Transverse colon (tissue), 4 donors: Measurements from ENCODE around the gene SHF. TPM values are rescaled to one million over a fixed set of nuclear protein-coding genes. Genes with fewer than 3 reads are reported as not detected.
"Not testable (repeated sequence)": the region's sequence is repeated elsewhere in the genome, so short reads cannot be mapped to it uniquely, and the experiment has no call there.

ENCODE experiments used
- DNase-seq: peaks from one replicate; pipeline ENCODE4 v3.0.0-alpha.2; 2019
- H3K27ac ChIP-seq, 4 donors: fragments of 200-600 bp; sonication (generic); 2 replicates each; pipeline ENCODE4 v1.5.1; 2016 to 2018; ENCODE audit warnings: inconsistent platforms in 4 of 4
- H3K27me3 ChIP-seq: fragments of 200-600 bp; sonication (generic); 2 replicates; pipeline ENCODE4 v1.5.1; 2017; ENCODE audit warnings: inconsistent platforms
- H3K36me3 ChIP-seq, 4 donors: fragments of 200-600 bp; sonication (generic); 2 replicates each; pipeline ENCODE4 v1.5.1; 2017 to 2019; ENCODE audit warnings: inconsistent platforms in 4 of 4
- H3K4me1 ChIP-seq, 4 donors: fragments of 200-600 bp; sonication (generic); 2 replicates each; pipeline ENCODE4 v1.5.1; 2017 to 2020; ENCODE audit warnings: inconsistent platforms in 4 of 4
- H3K4me3 ChIP-seq, 4 donors: fragments of 200-600 bp; sonication (generic); 1 replicate in 1 of 4; 2 replicates in 3 of 4; pipeline versions ENCODE4 v1.5.1 to v1.6.1; 2017 to 2019; ENCODE audit warnings: inconsistent platforms in 4 of 4
- H3K9me3 ChIP-seq, 2 donors: fragments of 200-600 bp; sonication (generic); 2 replicates each; pipeline ENCODE4 v1.5.1; 2017 to 2019; ENCODE audit warnings: inconsistent platforms in 2 of 2
- EP300 ChIP-seq: sonication (generic); formaldehyde crosslinking; IDR thresholded peaks from one replicate; pipeline ENCODE4 v1.6.1; 2017; ENCODE audit warnings: antibody characterized with exemption, low read depth
- POLR2A ChIP-seq: fragments of 450-650 bp; IDR thresholded peaks from one replicate; pipeline ENCODE4 v1.6.1; 2016; ENCODE audit warnings: antibody characterized with exemption, mild to moderate bottlenecking, moderate library complexity
- POLR2AphosphoS5 ChIP-seq, 3 donors: sonication (generic); formaldehyde crosslinking; IDR thresholded peaks; one replicate each; pipeline ENCODE4 v1.6.1; 2016; ENCODE audit warnings: antibody characterized with exemption in 3 of 3
- WGBS, 2 donors: methylation state at CpG; one replicate each; pipeline ENCODE4 v1.1.5; 2018; ENCODE audit warnings: low coverage in 1 of 2; 5-methylcytosine and 5-hydroxymethylcytosine counted together
- in situ Hi-C, 4 donors: fragments of 200-750 bp; cut with MboI; loops; one replicate each; pipeline versions ENCODE4 v1.15.0 to v1.15.1; 2017; ENCODE audit warnings: low sequenced_read_pairs in 3 of 4, low pct_ligation_motif_present in 1 of 4, low pct_unique_long_range_greater_than_20kb in 1 of 4
- intact Hi-C: fragments of 100-400 bp; cut with DNase I; formaldehyde crosslinking; loops from one replicate; pipeline ENCODE4 v1.15.1; 2023; ENCODE audit warnings: low total_unique reads
- total RNA-seq, 4 donors: library from RNA; depleted of rRNA; stranded (reverse); fragments of >200 nt; gene quantifications; one replicate each; pipeline ENCODE4 v1.1.0, GENCODE V29; 2016
- TF ChIP-seq, protein P1 (sequence below), 5 experiments: fragments of 200-600 bp in 3 of 5; fragments of 450-650 bp in 2 of 5; sonication (generic) in 3 of 5; IDR thresholded peaks; 1 replicate in 2 of 5; 2 replicates in 3 of 5; pipeline ENCODE4 v1.5.1; 2016 to 2017; ENCODE audit warnings: antibody characterized with exemption in 5 of 5, inconsistent platforms in 3 of 5, mild to moderate bottlenecking in 2 of 5, moderate library complexity in 1 of 5

Gene SHF, protein sequence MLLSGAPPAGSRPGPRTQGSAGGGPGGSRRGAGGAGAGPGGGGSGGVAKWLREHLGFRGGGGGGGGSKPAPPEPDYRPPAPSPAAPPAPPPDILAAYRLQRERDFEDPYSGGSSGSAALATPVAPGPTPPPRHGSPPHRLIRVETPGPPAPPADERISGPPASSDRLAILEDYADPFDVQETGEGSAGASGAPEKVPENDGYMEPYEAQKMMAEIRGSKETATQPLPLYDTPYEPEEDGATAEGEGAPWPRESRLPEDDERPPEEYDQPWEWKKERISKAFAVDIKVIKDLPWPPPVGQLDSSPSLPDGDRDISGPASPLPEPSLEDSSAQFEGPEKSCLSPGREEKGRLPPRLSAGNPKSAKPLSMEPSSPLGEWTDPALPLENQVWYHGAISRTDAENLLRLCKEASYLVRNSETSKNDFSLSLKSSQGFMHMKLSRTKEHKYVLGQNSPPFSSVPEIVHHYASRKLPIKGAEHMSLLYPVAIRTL
- 1 to 10 TPM in 3 of 4 donors, not detected in 1; 3.7 to 9.8 (median 7.4) TPM for total RNA-seq

DNA sequence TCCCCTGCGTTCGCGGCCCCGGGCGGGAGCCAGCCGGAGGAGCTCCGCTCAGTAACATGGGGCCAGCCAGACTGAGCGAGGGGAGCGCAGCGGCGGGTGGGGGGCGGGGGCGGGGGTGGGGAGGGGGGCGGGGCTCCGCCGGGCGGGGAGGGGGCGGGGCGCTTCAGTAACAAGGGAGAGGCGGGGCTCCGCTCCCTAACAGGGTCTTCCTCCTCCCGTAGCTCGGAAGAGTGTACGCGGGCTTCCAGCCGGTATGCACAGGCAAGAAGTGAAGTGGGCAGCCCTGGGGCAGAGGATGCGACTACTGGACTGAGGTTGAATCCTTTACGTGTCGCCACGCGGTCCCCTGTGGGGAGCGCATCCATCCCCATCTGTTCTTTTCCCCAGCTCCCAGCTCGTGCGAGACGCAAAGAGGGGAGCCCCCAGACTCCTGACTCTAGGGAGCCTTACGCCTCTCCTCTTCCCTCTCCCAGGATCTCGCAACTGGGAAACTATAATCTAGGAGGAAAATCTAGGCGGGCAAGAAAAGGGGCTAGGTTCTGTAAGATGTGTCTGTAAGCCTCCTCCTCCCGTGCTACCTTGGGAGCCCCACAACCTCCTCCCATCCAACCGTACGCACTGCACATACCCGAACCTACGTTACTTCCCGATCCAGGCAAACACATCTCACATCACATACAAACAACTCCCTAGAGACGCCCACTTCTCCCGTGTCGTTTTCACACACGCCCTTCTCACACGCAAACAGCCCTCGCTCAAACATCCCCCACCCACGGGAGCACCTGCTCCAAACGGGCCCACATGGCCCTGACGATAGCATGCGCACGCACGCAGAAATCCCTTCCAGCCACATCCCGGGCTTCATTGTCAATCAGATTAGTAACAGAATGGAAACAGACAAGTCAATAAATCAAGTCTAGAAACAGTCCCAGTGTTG lies at the start of gene SHF:
Gene SHF, minus strand, starts transcription at position 73 of the 937 bp plus-strand sequence. Its CDS starts 15 bp downstream, at position 58.
- peak; percentile 71 for DNase-seq
- WGBS, 2 donors: 1% methylated on average over 43 of the region's 57 CpGs; no CpG with 5 or more reads in 1 of the 2 donors
- TF ChIP-seq POLR2A: peak; percentile 33
- TF ChIP-seq, protein P1, sequence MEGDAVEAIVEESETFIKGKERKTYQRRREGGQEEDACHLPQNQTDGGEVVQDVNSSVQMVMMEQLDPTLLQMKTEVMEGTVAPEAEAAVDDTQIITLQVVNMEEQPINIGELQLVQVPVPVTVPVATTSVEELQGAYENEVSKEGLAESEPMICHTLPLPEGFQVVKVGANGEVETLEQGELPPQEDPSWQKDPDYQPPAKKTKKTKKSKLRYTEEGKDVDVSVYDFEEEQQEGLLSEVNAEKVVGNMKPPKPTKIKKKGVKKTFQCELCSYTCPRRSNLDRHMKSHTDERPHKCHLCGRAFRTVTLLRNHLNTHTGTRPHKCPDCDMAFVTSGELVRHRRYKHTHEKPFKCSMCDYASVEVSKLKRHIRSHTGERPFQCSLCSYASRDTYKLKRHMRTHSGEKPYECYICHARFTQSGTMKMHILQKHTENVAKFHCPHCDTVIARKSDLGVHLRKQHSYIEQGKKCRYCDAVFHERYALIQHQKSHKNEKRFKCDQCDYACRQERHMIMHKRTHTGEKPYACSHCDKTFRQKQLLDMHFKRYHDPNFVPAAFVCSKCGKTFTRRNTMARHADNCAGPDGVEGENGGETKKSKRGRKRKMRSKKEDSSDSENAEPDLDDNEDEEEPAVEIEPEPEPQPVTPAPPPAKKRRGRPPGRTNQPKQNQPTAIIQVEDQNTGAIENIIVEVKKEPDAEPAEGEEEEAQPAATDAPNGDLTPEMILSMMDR (IDR thresholded peaks at IDR 0.05): no peak
- TF ChIP-seq POLR2AphosphoS5 (IDR thresholded peaks at IDR 0.05): peak in 2 of 3 donors; percentile 57 to 63
- in situ Hi-C loops (loop anchor here in 2 of 4 donors (25.0 kb wide), 2 partner anchors 199 to 424 kb away; partner anchors contain the start of gene GATM (in 2 of the 2)), intact Hi-C loops (no loop called here)
- no peaks in the 10 kb centered on the region for H3K27me3 ChIP-seq
- peak within 1 kb of the TSS; percentile 63 to 92 (median 82) for H3K27ac ChIP-seq
- peaks cover 3 to 34% (median 20%) of the 10 kb centered on the region in 4 donors for H3K4me1 ChIP-seq
- peak within 1 kb of the TSS; percentile 66 to 80 (median 71) for H3K4me3 ChIP-seq
- no peaks in the 10 kb centered on the region for H3K9me3 ChIP-seq
- H3K36me3 ChIP-seq: no peaks in the 10 kb centered on the region

DNA sequence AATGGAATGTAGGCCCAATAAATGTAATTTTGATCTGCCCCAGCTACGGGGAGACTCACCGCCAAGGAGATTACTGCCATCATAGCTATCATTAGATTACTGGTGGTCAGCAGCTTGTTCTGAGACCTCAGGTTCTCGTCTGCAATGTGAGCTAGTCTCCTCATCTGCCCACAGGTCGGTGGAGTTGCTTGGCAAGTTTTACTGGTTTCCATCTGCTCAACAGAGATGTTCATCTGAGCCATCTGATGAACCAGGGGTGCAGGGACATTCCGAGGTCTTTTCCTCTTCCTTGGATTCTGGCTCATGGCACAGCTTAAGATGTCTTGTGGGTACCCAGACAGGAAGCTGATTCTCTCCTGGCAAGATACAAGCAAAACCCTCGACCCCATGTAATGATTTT lies 49.0 kb upstream of the SHF start:
- H3K9me3 ChIP-seq: peaks cover 14 to 29% of the 10 kb centered on the region in 2 donors
- H3K27me3 ChIP-seq, H3K36me3 ChIP-seq, DNase-seq, H3K4me3 ChIP-seq, H3K4me1 ChIP-seq, H3K27ac ChIP-seq, intact Hi-C loops, in situ Hi-C loops: not testable (repeated sequence)
- 49 to 82% methylated on average over 2 to 6 of the region's 6 CpGs for WGBS, 2 donors

DNA sequence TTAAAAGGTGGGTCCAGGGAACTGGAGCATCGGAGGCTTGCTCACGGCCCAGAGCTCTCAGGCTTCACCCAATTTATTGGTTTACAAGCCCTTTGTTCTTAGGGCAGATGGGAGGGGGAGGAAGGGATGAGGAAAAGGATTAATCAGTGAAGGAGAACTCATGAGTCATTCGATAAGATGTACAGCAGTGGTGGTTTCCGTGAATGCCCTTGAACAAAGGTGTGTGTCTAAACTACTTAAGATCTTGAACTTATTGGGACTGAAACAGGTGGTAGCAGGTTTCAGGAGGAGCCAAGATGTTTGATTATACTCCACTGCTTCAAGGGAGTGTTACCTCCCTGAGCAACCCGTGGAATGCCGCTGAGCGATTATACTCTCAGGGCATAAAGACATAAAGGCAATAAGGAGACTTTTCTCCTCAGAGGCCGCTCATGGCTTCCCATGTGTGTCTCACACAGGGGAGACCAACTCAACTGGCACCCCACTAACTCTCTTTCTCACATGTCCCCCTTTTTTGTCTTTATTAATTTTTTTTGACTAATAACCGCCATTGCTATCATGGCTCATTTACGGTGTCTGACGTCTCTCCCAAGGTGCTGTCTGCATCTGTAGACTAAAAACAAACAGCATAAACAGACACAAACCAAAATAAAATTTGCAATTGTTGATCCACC lies 46.9 kb upstream of the SHF start:
- H3K27me3 ChIP-seq: no peaks in the 10 kb centered on the region
- in situ Hi-C loops: no loop called here
- no peak for TF ChIP-seq EP300
- TF ChIP-seq, protein P1 (IDR thresholded peaks at IDR 0.05): no peak
- no peak for TF ChIP-seq POLR2AphosphoS5 (IDR thresholded peaks at IDR 0.05)
- TF ChIP-seq POLR2A: no peak
- H3K27ac ChIP-seq: peak overlapping the region in 1 of 4 donors; percentile 13
- WGBS, 2 donors: 48 to 58% methylated on average over 7 to 11 of the region's 11 CpGs
- no peak overlapping the region for H3K4me3 ChIP-seq
- no peaks in the 10 kb centered on the region for H3K4me1 ChIP-seq
- DNase-seq: no peak
- H3K36me3 ChIP-seq: no peaks in the 10 kb centered on the region
- H3K9me3 ChIP-seq: peaks cover 0 to 13% of the 10 kb centered on the region in 2 donors
- intact Hi-C loops: no loop called here

DNA sequence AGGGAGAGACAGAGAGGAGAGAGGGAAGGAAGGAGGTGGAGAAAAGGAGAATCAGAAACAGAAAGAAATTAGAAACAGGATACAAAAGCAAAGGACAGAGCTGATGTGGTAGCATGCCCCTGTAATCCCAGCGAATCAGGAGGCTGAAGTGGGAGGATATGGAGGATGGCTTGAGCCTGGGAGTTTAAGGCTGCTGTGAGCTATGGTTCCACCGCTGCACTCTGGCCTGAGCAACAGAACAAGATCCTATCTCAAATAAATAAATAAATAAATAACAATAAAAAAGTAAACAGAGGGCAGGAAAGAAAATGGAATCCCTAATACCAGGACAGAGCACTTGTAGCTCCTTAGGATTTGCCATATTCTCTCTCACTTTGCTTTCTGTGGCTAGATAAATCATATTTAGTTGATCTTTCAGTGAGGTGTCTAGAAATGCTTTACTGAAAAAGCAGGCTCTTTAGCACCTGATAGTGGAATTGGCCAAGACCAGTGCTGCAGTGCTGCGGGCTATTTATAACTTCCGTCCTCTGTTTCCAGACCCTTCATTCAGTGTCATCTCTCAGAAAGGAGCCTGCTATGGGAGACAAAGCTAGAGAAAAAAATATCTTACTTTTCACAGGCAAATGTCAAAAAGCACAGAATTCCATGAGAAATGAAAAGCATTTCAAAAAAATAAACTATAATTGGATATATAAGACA lies 44.2 kb upstream of the SHF start:
- H3K4me3 ChIP-seq: no peak overlapping the region
- no peak for DNase-seq
- H3K27me3 ChIP-seq: no peaks in the 10 kb centered on the region
- H3K9me3 ChIP-seq: peaks cover 0 to 13% of the 10 kb centered on the region in 2 donors
- no peaks in the 10 kb centered on the region for H3K4me1 ChIP-seq
- in situ Hi-C loops: no loop called here
- H3K36me3 ChIP-seq: no peaks in the 10 kb centered on the region
- 82 to 92% methylated on average over 4 of the region's 4 CpGs for WGBS, 2 donors
- H3K27ac ChIP-seq: no peak overlapping the region
- TF ChIP-seq POLR2A (no peak), POLR2AphosphoS5 (IDR thresholded peaks at IDR 0.05) (no peak), EP300 (no peak)
- TF ChIP-seq, protein P1 (IDR thresholded peaks at IDR 0.05): no peak
- intact Hi-C loops: no loop called here
